GM21526 (cell line): ENCODE data around the gene NECAB2.

Source experiments
- ATAC-seq: cut with Tn5 transposase; IDR thresholded peaks from one replicate; pipeline ENCODE4 v1.9.1; 2021; ENCODE audit warnings: moderate library complexity; ENCODE audit not compliant: unreplicated experiment, low FRiP score

The NECAB2 gene

DNA sequence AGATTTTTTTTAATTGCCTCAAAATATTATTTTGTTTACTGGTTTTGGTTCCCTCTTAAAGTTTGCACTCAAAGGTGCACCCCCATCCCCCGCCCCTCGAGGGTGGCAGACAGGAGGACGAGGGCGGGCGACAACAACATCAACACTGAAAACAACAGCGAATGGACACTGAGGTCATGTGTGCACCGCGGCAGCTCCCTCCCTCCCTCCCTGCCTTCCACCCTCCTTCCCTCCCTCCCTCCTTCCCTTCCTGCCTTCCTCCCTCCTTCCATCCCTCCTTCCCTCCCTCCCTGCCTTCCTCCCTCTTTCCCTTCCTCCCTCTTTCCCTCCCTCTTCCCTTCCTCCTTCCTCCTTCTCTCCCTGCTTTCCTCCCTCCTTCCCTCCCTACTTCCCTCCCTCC is 16.5 kb upstream of the NECAB2 start:
- ATAC-seq = no peak

DNA sequence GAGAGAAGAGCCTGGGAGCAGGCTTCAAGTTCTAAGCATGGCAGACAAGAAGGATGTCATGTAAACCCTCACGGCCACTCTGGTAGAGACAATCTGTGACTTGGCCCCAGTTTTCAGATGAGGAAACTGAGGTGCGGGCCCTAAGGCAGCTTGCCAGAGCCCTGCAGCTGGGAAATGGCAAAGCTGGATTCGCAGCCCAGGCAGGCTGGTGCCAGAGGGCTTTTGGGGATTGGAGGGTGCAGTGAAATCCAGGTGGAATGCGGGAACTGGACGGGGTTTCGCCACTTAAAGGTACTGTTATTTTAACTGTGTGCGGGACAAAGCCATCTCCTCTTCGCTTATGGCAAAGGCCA is 15.5 kb upstream of the NECAB2 start:
- ATAC-seq = no peak

DNA sequence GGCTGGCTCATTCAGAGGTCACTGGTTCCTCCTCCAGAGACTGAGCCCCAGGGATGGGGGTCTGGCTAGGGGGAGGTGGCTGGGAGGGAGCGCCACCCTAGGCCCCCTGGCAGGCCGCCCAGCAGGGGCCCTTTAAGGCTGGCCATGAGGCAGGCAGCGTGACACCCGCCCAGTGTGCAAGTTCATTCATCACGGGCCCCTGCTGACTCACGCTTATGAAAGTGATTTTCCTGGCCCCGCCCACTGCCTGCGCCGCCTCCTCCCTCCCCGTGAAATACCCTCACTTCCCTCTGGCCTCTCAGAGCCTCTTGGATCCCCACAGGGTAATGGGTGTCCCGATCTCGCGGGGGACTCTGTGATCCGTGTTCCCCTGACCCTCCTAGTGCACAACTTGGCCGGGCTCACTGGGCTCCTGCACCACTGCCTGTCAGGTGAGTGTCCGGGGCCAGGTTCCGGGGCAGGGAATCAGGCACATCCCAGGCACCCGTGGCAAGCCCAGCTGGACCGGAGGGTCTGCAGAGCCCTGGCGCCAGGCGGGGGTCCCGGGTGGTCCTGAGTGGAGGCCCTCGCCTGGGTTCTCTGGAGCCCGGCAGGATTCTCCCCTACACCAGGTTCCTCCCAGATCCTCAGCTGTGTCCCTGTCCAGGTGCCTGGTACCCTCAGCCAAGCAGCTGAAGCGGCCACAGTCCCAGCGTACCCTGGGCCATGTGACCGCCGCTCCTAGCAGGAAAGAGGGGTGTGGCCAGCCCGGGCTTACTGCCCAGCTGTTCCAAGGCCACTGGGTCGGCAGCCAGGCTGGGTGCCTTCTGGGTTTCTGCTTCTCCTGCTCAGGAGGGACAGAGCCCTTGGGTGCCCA is 14.9 kb upstream of the NECAB2 start, which contains the start of gene OSGIN1:
OSGIN1 (plus strand) TSS at position 301 of the 856 bp plus-strand sequence. CDS start 4,432 bp downstream, outside the sequence.
- ATAC-seq = peak; percentile 80

DNA sequence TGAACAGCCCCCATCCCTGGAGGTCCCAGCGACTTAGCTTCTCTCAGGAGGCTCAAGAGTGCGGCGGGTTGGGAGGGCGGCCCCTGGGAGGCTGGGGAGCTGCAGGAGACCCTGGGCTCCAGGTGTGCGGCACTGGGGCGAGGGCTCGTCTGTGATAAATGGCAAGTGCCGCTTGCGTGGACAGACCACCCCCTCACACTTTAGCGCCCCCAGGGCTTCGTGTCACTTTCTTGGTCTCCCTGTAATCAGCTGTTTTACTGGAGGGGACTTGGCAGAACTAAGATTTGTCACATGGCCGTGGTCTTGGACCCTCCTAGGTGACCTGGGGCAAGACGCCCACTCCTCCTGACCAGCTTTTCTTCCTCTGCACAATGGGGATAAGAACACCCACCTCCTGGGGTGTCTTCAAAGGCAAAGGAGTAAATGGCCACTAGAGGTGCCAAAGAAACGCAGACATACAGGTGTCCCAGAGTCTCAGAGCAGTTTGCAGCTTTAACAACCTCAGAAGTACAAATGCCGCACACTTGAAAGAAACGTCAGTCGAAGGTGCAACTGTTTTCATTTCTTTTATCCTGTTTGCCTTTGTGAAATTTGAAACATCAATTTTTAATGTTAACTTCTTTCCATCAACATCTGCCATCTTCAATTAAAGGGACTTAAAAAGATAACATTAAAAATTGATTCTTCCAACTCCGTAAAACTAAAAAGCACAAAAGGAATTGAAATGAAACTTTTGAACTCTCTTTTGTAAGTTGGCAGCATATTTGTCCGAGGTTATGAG is 14.1 kb upstream of the NECAB2 start:
- no peak for ATAC-seq

DNA sequence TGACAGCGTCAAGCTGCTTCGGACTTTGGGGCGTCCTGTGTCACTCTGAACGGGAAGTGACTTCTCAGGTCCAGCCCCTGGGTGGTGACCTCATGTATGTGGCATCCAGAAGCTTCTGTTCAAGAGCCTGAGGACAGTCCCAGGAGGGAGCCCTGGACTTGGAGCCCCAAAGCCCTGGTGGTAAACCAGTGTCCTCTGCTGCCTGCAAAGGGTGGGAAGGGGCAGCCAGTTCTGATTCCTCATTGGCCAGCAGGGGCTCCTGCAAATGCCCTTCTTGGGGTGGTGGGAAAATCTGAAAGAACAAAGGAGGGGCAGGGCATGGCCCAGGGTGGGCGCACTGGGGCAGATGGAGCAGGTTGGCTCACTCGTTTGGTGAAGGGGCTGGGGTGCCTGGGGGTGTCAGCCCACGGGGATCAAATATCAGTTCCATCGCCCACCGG is 13.4 kb upstream of the NECAB2 start:
- ATAC-seq = no peak

DNA sequence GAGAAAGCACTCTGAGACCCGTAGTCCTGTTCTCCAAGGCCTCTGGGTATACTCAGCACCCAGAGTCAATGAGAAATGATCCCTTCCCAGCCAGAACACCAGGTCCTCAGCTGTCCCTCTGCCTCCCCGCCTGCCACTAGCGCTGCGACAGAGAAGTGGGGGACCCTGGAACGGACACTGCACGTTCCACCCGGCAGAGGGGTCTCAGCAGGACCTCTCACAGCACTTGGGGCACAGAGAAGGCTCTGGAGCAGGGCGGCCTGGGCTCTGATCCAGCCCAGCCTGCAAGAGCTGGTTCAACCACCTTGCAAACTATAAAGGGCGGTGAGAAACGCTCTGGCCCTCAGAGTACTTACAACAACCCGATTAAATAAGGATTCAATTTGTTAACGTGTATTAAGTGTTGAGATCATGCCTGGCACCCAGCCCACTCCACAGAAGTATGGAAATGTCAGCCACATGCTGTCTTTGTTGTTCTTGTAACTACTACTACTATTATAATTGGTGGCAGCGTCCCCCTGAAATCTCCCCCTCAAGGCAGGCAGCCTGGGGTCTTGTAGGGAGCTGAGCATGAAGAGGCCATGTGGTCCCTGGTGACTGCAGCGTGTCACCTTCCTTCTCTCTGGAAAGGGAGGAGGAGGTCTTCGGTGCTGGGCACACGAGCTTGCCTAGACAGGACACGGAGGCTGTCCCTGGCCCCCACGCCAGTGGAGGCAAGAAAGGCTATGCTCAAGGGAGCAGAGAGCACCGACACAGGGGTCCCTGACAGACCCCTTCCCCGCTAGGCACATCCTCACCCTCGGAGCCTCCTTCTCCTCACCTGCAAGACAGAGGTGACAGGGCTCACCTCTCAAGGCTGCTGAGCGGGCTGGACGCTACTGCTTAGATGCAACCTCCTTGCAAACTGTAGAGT is 12.6 kb upstream of the NECAB2 start:
- ATAC-seq = no peak

DNA sequence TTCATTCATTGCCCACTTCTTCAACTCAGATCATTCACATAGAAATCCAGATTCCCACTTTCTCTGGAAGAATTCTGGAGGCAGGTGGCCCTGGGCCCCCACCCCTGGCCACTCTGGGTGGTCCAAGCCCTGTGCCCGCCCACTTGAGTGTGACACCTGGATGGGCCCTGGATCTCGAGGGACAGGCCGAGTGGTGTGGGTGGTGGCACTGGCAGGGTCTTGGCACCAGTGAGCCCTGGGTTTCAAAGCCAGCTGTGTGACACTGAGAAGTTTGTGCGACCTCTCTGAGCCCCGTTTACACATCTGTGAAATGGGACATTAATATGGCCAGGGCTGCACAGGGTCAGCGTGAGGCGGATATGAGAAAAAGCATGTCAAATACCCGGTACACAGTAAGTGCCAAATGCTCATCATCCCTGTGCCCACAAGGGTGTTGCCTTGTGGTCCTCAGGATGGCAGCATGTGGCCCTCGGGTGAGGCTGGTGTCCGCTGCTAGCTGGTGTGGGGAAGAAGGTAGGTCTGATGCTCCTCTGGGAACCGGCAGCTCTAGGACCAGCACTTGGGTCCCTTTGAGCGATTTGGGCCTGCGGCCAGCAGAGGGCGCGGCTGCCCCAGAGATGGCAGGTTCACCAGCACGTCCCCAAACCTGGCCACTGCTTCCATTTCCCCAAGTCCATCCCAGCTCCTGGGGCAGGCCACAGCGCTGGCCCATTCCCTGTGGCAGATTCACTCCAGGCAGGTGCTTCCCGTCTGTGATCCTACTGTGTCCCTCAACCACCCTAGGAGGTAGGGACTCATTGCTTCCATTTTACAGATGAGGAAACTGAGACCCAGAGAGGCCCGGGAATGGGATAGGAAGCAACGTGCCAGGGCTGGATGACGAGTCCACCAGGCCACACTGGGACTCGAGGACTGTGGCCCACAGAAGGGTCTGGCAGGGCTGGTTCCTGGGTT is 11.4 kb upstream of the NECAB2 start:
- ATAC-seq = no peak

DNA sequence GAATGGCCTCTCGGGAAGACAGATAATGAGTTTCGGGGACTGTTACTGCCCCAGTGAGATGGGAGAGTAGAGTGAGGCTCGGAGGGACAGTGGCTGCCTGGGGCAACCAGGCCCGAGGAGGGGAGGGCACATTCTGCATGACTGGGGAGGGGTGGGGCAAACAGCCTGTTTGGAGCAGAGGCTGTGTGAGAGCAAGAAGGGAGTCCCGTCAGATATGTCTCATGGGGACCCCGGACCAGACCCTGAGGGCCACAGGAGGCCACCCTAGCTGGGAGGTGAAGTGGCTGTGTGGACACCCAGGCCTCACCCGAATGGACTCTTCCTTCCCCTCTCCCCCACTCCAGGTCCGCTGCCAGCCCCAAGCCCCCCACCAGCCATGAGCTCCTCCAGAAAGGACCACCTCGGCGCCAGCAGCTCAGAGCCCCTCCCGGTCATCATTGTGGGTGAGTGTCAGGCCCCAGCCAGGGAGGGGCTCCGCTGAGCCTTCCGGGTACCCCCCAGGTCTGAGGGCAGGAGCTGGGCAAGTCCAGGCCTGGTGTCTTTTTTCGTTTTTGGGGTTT is 10.7 kb upstream of the NECAB2 start:
- ATAC-seq = no peak

DNA sequence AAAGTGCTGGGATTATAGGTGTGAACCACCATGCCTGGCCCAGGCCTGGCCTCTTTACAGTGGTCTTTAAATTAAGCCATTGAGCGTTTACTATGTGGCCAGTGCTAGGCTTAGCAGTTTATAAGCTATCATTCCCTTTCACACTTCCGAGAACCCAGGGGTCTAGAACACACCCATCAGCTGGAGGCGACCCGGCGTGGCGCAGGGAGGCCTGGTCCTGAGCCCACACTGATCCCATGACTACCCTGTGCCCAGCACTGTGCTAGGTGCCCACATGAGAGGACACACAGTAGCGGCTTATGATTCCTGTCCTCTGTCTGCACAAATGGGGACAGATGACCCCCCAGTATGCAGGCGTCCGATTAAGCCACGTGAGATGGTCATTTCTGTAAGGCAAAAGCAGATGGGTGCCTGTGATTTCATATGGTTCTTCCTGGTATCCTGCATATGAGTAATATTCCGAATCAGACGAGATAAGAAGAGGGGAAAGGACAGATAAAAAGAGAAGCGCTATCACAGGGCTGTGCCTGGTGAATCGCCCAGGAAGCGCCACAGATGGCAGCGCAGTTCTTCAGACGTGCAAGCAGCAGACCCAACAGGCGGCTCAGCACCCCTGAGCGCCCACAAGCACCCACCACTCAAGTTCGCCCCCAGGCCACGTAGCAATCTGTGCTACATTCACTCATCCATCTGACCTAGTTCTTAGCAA is 9.8 kb upstream of the NECAB2 start:
- no peak for ATAC-seq

DNA sequence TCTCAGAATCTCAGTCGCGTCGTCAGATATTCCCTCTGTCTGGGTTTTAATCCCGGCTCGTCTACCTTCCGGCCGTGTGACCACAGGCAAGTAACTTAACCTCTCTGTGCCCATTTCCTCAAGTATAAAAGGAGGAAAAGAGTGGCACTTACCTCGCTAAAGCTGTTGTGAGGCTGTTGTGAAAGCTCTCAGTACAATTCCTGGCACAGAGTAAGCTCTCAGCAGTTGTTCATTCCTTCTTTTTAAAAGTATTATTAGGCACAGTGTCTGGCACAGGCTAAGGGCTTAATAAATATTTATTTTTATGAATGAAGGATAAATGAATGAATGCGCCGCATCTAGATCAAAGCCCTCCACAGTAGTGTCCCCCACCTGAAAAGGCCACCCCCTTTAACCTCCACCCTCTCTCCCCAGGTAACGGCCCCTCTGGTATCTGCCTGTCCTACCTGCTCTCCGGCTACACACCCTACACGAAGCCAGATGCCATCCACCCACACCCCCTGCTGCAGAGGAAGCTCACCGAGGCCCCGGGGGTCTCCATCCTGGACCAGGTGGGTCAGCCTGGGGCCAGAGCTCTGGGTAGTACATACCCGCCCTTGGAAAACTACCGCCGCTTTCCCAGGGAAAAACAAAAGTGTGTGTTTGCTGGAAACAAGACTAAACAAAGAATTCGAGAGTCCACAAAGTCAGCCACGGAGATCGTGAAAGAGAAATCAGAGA is 9.0 kb upstream of the NECAB2 start:
- ATAC-seq = no peak

DNA sequence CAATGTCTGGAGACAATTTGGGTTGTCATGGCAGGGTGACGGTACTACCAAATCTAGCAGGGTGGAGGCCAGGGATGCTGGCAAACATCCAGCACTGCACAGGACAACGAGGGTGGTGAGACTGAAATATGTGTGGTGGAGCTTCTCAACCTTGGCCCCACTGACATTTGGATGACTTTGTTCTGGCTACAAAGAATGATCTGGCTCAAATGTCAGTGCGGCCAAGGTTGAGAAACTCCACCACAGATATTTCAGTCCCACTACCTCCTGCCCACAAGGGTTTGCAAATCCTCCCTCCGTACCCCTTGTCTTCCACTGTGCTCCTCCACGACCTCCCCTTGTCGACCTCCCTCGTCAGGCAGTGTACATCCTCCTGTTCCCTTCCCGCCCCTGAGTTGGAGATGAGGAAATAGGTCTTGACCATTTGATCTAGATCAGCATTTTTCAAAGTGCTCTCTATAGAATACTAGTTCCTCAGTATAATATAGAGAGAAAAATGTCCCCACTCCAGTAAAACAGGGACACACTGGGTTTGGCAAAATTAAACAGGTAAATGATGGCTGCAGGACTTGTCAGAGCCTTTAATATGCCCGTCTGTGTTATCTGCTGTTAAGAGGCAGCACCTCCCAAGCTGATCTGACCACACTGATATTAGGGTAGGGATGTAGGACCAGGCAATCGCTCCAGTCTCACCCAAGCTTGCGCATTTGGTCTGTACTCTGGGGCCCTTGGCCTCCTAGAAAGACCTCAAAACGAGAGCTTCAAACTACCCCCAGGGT is 8.2 kb upstream of the NECAB2 start:
- no peak for ATAC-seq

DNA sequence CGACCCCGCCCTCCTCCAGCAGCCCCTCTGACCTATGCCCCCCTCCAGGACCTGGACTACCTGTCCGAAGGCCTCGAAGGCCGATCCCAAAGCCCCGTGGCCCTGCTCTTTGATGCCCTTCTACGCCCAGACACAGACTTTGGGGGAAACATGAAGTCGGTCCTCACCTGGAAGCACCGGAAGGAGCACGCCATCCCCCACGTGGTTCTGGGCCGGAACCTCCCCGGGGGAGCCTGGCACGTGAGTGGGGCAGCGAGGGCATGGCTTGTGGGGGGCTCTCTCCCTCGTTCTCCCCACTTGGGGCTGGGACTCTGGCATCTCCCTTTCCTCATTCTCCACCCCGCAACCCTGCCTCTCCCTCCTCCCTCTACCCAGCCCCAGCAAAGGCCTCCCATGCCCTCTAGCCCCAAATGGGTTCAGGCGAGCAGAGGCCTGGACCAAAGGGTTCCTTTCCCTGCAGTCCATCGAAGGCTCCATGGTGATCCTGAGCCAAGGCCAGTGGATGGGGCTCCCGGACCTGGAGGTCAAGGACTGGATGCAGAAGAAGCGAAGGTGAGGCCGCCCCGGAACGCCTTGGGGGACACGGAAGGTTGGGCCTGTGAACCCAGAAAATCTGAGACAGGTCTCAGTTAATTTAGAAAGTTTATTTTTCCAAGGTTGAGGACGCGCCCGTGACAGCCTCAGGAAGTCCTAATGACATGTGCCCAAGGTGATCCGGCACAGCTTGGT is 7.4 kb upstream of the NECAB2 start:
- no peak for ATAC-seq

DNA sequence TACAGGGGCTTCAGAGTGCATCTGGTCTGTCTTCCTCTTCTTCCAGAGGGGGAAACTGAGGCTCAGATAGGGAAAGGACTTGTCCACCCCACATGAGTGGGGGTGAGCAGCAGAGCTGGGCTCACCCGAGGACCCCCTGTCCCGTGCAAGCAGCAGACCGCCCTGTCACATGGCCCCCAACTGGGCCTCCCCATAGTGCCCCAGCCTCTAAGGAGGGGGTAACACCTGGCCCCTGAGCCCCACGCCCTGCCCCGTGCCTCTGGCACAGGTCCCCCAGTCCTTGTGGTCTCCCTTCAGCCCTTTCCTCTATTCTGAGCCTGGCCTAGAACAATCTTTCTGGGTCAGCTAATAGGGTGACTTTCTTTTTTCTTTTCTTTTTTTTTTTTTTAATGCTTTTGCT is 6.5 kb upstream of the NECAB2 start:
- no peak for ATAC-seq

DNA sequence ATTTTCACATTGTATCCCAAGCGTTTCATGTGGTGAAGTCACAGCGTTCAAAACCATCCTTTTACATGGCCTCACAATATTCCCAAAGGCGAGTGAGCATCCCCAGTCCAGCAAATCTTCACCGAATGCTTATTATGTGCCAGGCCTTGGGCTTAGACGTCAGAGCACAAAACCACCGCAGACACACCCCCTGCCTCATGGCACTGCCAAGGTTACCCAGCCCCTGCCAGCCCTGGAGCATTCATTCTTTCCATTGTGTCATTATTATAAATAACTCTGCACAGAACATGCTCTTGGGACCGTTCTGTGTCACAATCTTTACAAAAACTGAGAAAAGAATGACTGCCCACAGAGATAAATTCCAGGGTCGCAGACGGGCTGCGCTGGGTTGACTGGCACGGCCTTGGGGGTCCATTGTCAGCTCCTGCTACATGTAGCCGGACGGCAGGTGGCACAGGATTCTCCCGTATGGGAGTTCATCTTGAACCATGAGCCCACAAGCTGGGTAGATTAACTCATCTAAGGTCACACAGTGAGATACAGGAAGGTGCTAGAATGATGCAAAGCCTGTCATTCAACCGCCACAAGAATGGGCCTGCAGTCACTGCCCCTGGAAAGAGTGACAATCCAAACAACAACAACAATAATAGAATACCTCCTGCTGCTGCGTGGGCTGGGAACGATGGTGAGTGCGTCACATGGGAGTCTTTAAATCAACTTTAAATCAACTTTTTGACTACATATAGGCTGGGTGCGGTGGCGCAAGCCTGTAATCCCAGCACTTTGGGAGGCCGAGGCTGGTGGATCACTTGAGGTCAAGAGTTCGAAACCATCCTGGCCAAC is 4.5 kb upstream of the NECAB2 start:
- ATAC-seq = no peak

DNA sequence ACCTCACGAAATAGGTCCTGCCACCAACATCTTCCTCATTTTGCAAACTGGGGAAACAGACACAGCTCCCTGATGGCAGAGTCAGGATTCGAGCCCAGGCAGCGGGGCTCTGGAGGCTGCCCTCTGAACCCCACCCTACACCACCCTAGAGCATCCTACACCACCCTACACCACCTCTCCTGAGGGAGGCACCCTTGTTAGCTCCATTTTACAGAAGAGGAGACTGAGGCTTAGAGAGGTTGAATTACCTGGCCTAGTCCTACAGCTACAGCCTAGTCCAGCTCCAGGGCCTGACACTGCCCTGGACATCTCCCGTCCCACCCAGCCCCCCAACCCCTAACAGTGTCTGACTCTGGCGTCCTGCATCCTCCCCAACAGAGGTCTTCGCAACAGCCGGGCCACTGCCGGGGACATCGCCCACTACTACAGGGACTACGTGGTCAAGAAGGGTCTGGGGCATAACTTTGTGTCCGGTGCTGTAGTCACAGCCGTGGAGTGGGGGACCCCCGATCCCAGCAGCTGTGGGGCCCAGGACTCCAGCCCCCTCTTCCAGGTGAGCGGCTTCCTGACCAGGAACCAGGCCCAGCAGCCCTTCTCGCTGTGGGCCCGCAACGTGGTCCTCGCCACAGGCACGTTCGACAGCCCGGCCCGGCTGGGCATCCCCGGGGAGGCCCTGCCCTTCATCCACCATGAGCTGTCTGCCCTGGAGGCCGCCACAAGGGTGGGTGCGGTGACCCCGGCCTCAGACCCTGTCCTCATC is 3.2 kb upstream of the NECAB2 start:
- no peak for ATAC-seq
